Measurements from ENCODE around the gene TMEM236. TPM values are rescaled to one million over a fixed set of nuclear protein-coding genes. Genes with fewer than 3 reads are reported as not detected.

The TMEM236 gene
- total and polyA plus RNA-seq, 7 donors, result 0.15 to 1.0 (median 0.59) TPM

- H3K27ac ChIP-seq, result no peak overlapping the region
- no peaks in the 10 kb centered on the region for H3K27me3 ChIP-seq (ENCODE audit: insufficient read depth in 3 of 3, low read length in 2 of 3)
- H3K9me3 ChIP-seq, result no peaks in the 10 kb centered on the region
- H3K4me3 ChIP-seq, result no peak overlapping the region
- TF ChIP-seq CTCF (IDR thresholded peaks at IDR 0.05), result no peak
- intact Hi-C loops (cut with DNase I), result no loop called here
- H3K4me1 ChIP-seq, result no peaks in the 10 kb centered on the region
- DNase-seq, result no peak
- ATAC-seq, result no peak
- no peaks in the 10 kb centered on the region for H3K36me3 ChIP-seq (ENCODE audit: insufficient read depth in 1 of 2, low read depth in 1 of 2)
Measured at GRCh38 chr10:17792991-17793390, 41.0 kb downstream of the TMEM236 start.

- Histone ChIP-seq H3K27me3 (ENCODE audit: insufficient read depth in 3 of 3, low read length in 2 of 3) (no peaks in the 10 kb centered on the region), H3K4me1 (no peaks in the 10 kb centered on the region), H3K27ac (no peak overlapping the region), H3K36me3 (ENCODE audit: insufficient read depth in 1 of 2, low read depth in 1 of 2) (no peaks in the 10 kb centered on the region), H3K9me3 (no peaks in the 10 kb centered on the region), H3K4me3 (no peak overlapping the region)
- intact Hi-C loops (cut with DNase I), result no loop called here
- no peak for TF ChIP-seq CTCF (IDR thresholded peaks at IDR 0.05)
- 78 to 84% (median 78%) methylated on average over 6 of the region's 6 CpGs for WGBS, 3 donors
- ATAC-seq, result no peak
- no peak for DNase-seq
Measured at GRCh38 chr10:17793823-17794644, 42.0 kb downstream of the TMEM236 start.

- Histone ChIP-seq H3K27ac (no peak overlapping the region), H3K4me1 (no peaks in the 10 kb centered on the region), H3K4me3 (no peak overlapping the region), H3K9me3 (no peaks in the 10 kb centered on the region), H3K27me3 (ENCODE audit: insufficient read depth in 3 of 3, low read length in 2 of 3) (no peaks in the 10 kb centered on the region), H3K36me3 (ENCODE audit: insufficient read depth in 1 of 2, low read depth in 1 of 2) (no peaks in the 10 kb centered on the region)
- WGBS, 3 donors, result 68 to 76% (median 76%) methylated on average over 4 of the region's 4 CpGs
- TF ChIP-seq CTCF (IDR thresholded peaks at IDR 0.05), result no peak
- intact Hi-C loops (cut with DNase I), result no loop called here
- ATAC-seq (no peak), DNase-seq (no peak)
Measured at GRCh38 chr10:17795083-17795482, 43.1 kb downstream of the TMEM236 start.

- Histone ChIP-seq H3K4me3 (no peak overlapping the region), H3K9me3 (no peaks in the 10 kb centered on the region), H3K36me3 (ENCODE audit: insufficient read depth in 1 of 2, low read depth in 1 of 2) (no peaks in the 10 kb centered on the region), H3K27ac (no peak overlapping the region), H3K27me3 (ENCODE audit: insufficient read depth in 3 of 3, low read length in 2 of 3) (no peaks in the 10 kb centered on the region), H3K4me1 (no peaks in the 10 kb centered on the region)
- intact Hi-C loops (cut with DNase I), result no loop called here
- no peak for TF ChIP-seq CTCF (IDR thresholded peaks at IDR 0.05)
- DNase-seq, result no peak
- WGBS, 3 donors, result 83 to 87% (median 84%) methylated on average over 17 of the region's 17 CpGs
- no peak for ATAC-seq
Measured at GRCh38 chr10:17795813-17796594, 44.0 kb downstream of the TMEM236 start.

All from psoas muscle (tissue), 8 donors.